ENCODE measurements around the gene ICA1. TPM values are rescaled to one million over a fixed set of nuclear protein-coding genes. Genes with fewer than 3 reads are reported as not detected.

The ICA1 gene
- total RNA-seq, 1 donor from 2014 or later, result 25.5 TPM

GRCh38 chr7:8217200-8218068, 44.5 kb downstream of the ICA1 start:
- peaks cover 11% of the 10 kb centered on the region for H3K4me1 ChIP-seq
- no peak overlapping the region for H3K4me3 ChIP-seq
- no peak overlapping the region for H3K27ac ChIP-seq
- TF ChIP-seq, protein P1, sequence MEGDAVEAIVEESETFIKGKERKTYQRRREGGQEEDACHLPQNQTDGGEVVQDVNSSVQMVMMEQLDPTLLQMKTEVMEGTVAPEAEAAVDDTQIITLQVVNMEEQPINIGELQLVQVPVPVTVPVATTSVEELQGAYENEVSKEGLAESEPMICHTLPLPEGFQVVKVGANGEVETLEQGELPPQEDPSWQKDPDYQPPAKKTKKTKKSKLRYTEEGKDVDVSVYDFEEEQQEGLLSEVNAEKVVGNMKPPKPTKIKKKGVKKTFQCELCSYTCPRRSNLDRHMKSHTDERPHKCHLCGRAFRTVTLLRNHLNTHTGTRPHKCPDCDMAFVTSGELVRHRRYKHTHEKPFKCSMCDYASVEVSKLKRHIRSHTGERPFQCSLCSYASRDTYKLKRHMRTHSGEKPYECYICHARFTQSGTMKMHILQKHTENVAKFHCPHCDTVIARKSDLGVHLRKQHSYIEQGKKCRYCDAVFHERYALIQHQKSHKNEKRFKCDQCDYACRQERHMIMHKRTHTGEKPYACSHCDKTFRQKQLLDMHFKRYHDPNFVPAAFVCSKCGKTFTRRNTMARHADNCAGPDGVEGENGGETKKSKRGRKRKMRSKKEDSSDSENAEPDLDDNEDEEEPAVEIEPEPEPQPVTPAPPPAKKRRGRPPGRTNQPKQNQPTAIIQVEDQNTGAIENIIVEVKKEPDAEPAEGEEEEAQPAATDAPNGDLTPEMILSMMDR (IDR thresholded peaks at IDR 0.05), result peak; percentile 65 to 90 (median 81)
- no peak for TF ChIP-seq POLR2A (IDR thresholded peaks at IDR 0.05)
- H3K36me3 ChIP-seq, result no peaks in the 10 kb centered on the region
- H3K27me3 ChIP-seq, result no peaks in the 10 kb centered on the region
- no peak for DNase-seq (ENCODE audit: extremely low spot score in 2 of 2)
- intact Hi-C loops (cut with DNase I), result no loop called here
- H3K9me3 ChIP-seq, result no peaks in the 10 kb centered on the region

DNA sequence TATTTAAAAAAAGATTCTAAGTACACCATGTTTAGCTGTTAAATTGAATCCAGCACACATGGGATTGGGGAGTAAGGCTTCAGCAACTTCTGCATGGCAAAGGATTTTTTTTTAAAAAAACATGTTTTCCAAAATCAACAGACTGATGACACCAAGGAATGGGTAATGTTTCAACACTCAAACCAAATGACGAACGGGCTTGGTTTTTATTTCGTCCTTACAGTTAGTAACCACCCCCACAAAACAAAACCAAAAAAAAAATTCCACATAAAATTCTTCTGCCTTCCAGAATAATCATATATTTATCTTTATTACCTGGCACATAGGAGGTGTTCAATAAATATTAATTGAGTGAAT, 45.7 kb downstream of the ICA1 start:
- Histone ChIP-seq H3K27me3 (no peaks in the 10 kb centered on the region), H3K27ac (no peak overlapping the region), H3K36me3 (no peaks in the 10 kb centered on the region), H3K9me3 (no peaks in the 10 kb centered on the region), H3K4me1 (peaks cover 11% of the 10 kb centered on the region), H3K4me3 (no peak overlapping the region)
- no peak for DNase-seq (ENCODE audit: extremely low spot score in 2 of 2)
- TF ChIP-seq POLR2AphosphoS5 (IDR thresholded peaks at IDR 0.05; ENCODE audit: insufficient read depth in 1 of 2, low read depth in 1 of 2) (no peak), POLR2A (IDR thresholded peaks at IDR 0.05) (no peak)
- TF ChIP-seq, protein P1 (IDR thresholded peaks at IDR 0.05), result no peak
- intact Hi-C loops (cut with DNase I), result no loop called here

DNA sequence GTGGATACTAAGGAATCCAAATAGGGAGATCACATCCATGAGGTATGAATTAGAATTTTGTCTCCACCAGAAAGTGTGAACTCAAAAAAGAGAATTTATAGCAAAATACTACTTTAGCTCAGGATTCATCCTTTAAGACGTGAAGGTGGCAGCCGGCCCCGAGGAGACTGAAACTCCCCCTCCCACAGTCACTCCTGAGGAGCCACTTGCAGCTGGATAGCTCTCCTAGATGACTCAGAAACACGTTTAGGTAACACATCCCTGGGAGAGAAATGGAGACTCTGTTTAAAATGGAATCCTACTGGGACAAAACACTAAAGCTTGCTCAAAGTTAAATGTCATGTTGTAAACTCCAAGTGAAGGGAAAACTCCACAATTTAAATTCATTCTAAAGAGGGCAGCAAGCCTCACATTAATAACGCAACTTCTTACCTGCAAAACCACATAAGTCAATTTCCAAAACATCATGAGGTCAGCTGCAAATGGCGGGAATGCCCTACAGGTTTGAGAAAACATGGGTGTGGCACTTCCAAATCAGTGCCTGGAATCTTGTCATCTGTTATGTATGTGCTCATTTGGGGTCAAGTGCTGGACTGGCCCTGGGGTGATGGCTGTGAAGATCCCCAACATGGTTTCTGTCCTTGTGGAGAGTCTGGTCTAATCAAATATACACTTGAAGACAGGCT, 46.2 kb downstream of the ICA1 start:
- no peak for TF ChIP-seq POLR2AphosphoS5 (IDR thresholded peaks at IDR 0.05; ENCODE audit: insufficient read depth in 1 of 2, low read depth in 1 of 2)
- TF ChIP-seq, protein P1 (IDR thresholded peaks at IDR 0.05), result no peak
- no peak for TF ChIP-seq POLR2A (IDR thresholded peaks at IDR 0.05)
- H3K36me3 ChIP-seq, result no peaks in the 10 kb centered on the region
- intact Hi-C loops (cut with DNase I), result no loop called here
- no peak overlapping the region for H3K4me3 ChIP-seq
- no peaks in the 10 kb centered on the region for H3K9me3 ChIP-seq
- H3K27me3 ChIP-seq, result no peaks in the 10 kb centered on the region
- H3K27ac ChIP-seq, result no peak overlapping the region
- no peak for DNase-seq (ENCODE audit: extremely low spot score in 2 of 2)
- peaks cover 11% of the 10 kb centered on the region for H3K4me1 ChIP-seq

DNA sequence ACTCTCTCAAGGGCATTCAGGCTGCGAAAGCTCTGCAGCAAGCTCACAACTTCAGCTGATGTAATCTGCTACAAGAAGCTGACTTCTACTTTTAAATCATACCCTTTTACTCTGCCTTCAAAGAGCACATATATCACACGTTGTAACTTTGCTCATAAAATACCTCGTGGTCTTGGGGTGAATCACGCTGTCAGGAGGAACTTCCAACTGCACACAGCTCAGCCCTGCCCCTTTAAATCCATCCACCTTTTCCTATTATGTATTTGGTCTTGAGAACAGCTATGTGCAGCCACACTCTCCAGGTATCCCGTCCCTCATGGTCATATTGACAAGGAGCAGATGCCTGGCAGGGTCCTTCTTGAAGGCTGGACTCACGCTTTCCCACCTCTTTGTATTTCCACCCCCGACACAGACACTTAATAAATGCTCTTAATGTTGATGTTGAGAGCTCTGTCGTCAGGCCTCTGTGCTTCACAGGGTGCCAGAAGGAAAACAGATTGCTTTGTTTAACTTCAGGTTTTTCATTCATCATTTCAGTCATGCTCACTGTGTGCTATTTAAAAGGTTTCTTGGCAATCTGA, 47.6 kb downstream of the ICA1 start:
- Histone ChIP-seq H3K4me3 (peak overlapping the region in 1 of 2 donors; percentile 6), H3K9me3 (no peaks in the 10 kb centered on the region), H3K27ac (peak overlapping the region; percentile 47), H3K36me3 (no peaks in the 10 kb centered on the region), H3K27me3 (no peaks in the 10 kb centered on the region), H3K4me1 (peaks cover 11% of the 10 kb centered on the region)
- intact Hi-C loops (cut with DNase I), result no loop called here
- TF ChIP-seq POLR2AphosphoS5 (IDR thresholded peaks at IDR 0.05; ENCODE audit: insufficient read depth in 1 of 2, low read depth in 1 of 2), result peak in 1 of 2 donors; percentile 54
- no peak for TF ChIP-seq POLR2A (IDR thresholded peaks at IDR 0.05)
- DNase-seq (ENCODE audit: extremely low spot score in 2 of 2), result no peak

- Histone ChIP-seq H3K4me1 (peaks cover 11% of the 10 kb centered on the region), H3K27me3 (no peaks in the 10 kb centered on the region), H3K9me3 (no peaks in the 10 kb centered on the region), H3K4me3 (no peak overlapping the region), H3K27ac (peak overlapping the region; percentile 47), H3K36me3 (no peaks in the 10 kb centered on the region)
- DNase-seq (ENCODE audit: extremely low spot score in 2 of 2), result no peak
- TF ChIP-seq POLR2AphosphoS5 (IDR thresholded peaks at IDR 0.05; ENCODE audit: insufficient read depth in 1 of 2, low read depth in 1 of 2) (no peak), POLR2A (IDR thresholded peaks at IDR 0.05) (no peak)
- TF ChIP-seq, protein P1 (IDR thresholded peaks at IDR 0.05), result no peak
- intact Hi-C loops (cut with DNase I), result no loop called here
Observed at GRCh38 chr7:8213381-8213780, 48.6 kb downstream of the ICA1 start.
